Loucy (cell line): ENCODE results near the gene INPP4A.

Experiments used
- CTCF ChIP-seq: fragments of 200-600 bp; sonication (generic); conservative IDR thresholded peaks from 2 replicates; pipeline ENCODE4 v1.5.1; 2014; ENCODE audit warnings: mild to moderate bottlenecking, antibody characterized with exemption, low read length
- EZH2phosphoT487 ChIP-seq: fragments of 200-600 bp; IDR thresholded peaks from 2 replicates; pipeline ENCODE4 v1.6.1; 2018; ENCODE audit warnings: antibody characterized with exemption, mild to moderate bottlenecking, moderate library complexity, borderline replicate concordance

- TF ChIP-seq CTCF (no peak), EZH2phosphoT487 (no peak)
Observed at GRCh38 chr2:98552499-98553179, 108.0 kb downstream of the INPP4A start.
